Kidney epithelial cell (primary cell): ENCODE results near the gene SMAD4. TPM values are rescaled to one million over a fixed set of nuclear protein-coding genes. Genes with fewer than 3 reads are reported as not detected.
A peak's percentile ranks its signal among the peaks of the same experiment; 100 is the strongest.
"Not testable (repeated sequence)": the region's sequence is repeated elsewhere in the genome, so short reads cannot be mapped to it uniquely, and the experiment has no call there.

Experiments
- DNase-seq: peaks from one replicate; pipeline ENCODE4 v3.0.0-alpha.2; 2010; ENCODE audit warnings: low read depth
- H3K27me3 ChIP-seq: 2 replicates; pipeline ENCODE4 v1.6.0; 2011; ENCODE audit warnings: low read length; ENCODE audit not compliant: control insufficient read depth, insufficient read depth
- H3K36me3 ChIP-seq: 2 replicates; pipeline ENCODE4 v1.5.1; 2011; ENCODE audit warnings: low read length; ENCODE audit not compliant: control insufficient read depth, insufficient read depth
- H3K4me3 ChIP-seq: 2 replicates; pipeline ENCODE4 v1.5.1; 2011; ENCODE audit warnings: low read depth, mild to moderate bottlenecking, control low read depth, low read length
- total RNA-seq: library from RNA; depleted of rRNA; stranded (reverse); fragments of >200 nt; gene quantifications from 2 replicates; pipeline ENCODE4 v1.2.3, GENCODE V29; 2015
- TF ChIP-seq, protein P1 (sequence below): IDR thresholded peaks from 2 replicates; pipeline ENCODE4 v1.5.1; 2011; ENCODE audit warnings: mild to moderate bottlenecking, moderate library complexity, low read length, control low read depth, inconsistent platforms; ENCODE audit not compliant: insufficient read depth, poor library complexity, severe bottlenecking

Gene SMAD4
- total RNA-seq, 1 donor from 2014 or later: 130 TPM

DNA sequence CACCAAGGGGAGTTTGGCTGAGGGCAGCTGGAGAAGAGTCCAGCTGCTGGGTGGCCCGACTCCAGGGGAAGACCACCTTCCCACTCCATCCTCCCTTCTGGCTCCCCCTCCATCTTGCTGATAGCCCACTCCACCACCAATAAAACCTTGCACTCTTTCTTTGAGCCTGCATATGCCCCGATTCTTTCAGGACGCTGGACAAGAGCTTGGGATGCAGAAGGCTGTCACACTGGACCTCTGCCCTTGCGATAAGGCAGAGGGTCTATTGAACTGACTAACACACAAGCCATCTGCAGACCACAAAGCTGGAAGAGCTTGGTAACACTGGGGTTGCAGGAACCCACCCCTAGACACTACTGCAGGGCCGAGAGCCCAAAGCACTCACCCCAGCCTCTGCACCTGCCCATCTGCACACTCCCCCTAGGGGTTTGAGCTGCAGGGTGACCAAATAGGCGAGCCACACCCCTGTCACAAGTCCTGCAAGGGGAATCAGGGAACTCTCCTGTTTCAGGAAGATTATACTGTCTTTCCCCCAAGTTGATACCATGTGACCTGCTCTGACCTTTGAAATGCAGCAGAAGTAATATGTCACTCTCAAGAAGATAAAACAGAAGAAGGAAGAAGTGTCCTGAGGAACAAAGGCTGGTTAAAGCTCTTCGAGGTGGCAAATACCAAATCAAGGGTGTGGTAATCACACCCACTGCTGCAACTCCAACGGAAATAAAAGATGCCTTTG is 70.5 kb downstream of the SMAD4 start:
- H3K36me3 ChIP-seq: no peaks in the 10 kb centered on the region
- DNase-seq: no peak
- H3K27me3 ChIP-seq: no peaks in the 10 kb centered on the region
- no peak overlapping the region for H3K4me3 ChIP-seq
- TF ChIP-seq, protein P1, sequence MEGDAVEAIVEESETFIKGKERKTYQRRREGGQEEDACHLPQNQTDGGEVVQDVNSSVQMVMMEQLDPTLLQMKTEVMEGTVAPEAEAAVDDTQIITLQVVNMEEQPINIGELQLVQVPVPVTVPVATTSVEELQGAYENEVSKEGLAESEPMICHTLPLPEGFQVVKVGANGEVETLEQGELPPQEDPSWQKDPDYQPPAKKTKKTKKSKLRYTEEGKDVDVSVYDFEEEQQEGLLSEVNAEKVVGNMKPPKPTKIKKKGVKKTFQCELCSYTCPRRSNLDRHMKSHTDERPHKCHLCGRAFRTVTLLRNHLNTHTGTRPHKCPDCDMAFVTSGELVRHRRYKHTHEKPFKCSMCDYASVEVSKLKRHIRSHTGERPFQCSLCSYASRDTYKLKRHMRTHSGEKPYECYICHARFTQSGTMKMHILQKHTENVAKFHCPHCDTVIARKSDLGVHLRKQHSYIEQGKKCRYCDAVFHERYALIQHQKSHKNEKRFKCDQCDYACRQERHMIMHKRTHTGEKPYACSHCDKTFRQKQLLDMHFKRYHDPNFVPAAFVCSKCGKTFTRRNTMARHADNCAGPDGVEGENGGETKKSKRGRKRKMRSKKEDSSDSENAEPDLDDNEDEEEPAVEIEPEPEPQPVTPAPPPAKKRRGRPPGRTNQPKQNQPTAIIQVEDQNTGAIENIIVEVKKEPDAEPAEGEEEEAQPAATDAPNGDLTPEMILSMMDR: no peak

DNA sequence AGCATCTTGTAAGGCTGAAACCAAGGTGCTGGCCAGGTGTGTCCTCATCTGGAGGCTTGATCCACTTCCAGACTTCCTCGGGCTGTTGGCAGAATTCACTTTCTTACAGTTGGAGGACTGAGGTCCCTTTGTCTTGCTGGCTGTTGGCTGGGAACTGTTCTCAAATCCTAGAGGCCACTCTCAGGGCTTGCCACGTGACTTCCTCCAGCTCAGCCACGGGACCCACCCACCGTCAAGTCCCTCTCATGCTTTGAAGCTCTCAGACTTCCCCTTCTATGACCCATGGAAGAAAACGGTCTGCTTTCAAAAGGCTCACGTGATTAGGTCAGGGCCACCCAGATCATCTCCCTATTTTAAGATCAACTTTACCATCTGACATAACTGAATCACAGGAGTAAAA is 77.1 kb downstream of the SMAD4 start:
- no peaks in the 10 kb centered on the region for H3K27me3 ChIP-seq
- TF ChIP-seq, protein P1: no peak
- DNase-seq: no peak
- no peaks in the 10 kb centered on the region for H3K36me3 ChIP-seq
- H3K4me3 ChIP-seq: no peak overlapping the region

DNA sequence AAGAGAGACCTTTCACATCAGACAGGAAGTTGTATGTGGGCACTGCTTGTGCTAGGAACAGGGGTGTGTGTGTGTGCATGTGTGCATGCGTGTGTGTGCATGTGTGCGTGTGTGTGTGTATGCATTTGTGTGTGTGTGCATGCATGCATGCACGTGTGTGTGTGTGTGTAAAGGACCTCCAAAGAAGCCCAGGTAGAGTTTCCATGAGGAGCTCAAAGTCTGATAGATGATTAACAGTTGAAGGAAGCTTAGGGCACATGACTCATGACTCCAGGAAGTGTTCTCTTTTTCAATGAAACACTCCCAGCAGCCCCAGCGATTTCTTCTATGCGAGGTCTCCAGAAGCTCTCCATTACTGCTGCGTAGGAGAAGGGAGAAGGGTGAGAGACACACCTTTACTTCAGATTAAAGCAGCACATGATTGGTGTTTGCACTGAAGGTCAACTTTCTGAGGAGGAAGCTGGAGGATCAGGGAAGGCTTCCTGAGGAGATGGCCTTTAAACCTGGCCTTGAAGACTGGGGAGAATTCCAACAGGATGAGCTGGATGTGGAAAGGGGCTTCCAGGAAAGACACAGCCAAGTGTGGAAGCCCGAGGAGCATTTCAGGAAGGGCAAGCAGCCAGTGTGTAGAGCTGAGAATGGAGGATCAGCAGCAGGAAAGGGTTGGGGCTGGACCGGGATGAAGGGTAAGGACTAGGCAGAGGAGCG is 77.7 kb downstream of the SMAD4 start:
- TF ChIP-seq, protein P1: no peak
- no peak for DNase-seq
- Histone ChIP-seq H3K27me3 (no peaks in the 10 kb centered on the region), H3K4me3 (no peak overlapping the region), H3K36me3 (no peaks in the 10 kb centered on the region)

DNA sequence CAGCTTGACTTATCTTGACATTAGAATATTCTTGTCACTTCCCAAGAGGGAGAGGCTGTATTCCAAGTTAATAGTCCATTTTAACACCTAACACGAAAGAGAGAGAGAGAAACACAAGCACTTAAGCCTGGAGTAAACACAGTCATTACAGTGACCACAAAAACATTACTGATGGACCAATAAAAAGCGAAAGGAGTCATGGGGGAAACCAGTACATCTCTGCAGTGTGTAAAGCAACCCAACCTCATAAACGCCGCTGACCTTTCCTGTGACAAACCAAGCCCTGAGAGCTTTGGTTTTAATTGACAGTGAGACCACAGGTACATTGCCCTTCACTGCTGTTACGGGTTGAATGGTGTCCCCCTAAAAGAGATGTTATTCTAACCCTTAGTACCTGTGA is 78.3 kb downstream of the SMAD4 start:
- TF ChIP-seq, protein P1: no peak
- no peak for DNase-seq

DNA sequence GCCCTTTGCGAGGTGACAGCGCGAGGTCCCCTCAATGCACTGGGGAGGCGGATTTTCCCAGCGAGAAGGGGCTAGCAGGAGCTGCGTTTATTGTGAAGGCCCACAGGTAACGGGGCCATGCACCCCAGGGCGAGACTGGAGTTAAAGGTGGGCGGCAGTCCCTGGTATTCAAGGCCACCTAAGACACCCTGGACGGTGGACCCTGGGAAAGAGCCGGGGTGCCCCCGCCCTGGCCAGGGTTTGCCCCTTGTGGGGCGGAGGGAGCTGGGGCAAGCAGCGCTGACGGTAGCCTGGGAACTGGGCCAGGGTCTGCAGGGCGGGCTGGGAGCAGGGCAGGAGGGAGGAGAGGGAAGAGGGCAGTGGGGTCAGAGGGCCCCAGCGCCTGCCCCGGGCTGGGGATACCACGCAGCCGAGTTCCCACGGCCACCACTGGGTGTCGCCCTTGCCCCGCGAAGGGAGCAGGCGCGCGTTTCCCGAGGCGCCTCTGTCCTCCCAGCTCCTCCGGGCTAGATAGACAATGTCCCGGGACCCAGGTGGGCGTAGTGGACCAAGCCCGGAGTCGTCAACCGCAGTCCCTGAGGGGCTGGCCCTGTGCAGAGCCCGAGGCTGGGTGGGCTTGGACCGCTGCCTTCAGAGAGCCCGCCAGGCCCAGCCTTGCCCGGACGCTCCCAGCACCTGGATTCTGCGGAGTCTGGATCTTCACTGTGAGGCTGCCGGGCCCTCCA is 80.2 kb downstream of the SMAD4 start:
- Histone ChIP-seq H3K27me3 (no peaks in the 10 kb centered on the region), H3K4me3 (no peak overlapping the region), H3K36me3 (no peaks in the 10 kb centered on the region)
- DNase-seq: no peak
- TF ChIP-seq, protein P1: peak; percentile 95

More for the DNA sequence above, 78.3 kb downstream of the SMAD4 start:
- no peaks in the 10 kb centered on the region for H3K36me3 ChIP-seq
- H3K4me3 ChIP-seq: no peak overlapping the region
- no peaks in the 10 kb centered on the region for H3K27me3 ChIP-seq

DNA sequence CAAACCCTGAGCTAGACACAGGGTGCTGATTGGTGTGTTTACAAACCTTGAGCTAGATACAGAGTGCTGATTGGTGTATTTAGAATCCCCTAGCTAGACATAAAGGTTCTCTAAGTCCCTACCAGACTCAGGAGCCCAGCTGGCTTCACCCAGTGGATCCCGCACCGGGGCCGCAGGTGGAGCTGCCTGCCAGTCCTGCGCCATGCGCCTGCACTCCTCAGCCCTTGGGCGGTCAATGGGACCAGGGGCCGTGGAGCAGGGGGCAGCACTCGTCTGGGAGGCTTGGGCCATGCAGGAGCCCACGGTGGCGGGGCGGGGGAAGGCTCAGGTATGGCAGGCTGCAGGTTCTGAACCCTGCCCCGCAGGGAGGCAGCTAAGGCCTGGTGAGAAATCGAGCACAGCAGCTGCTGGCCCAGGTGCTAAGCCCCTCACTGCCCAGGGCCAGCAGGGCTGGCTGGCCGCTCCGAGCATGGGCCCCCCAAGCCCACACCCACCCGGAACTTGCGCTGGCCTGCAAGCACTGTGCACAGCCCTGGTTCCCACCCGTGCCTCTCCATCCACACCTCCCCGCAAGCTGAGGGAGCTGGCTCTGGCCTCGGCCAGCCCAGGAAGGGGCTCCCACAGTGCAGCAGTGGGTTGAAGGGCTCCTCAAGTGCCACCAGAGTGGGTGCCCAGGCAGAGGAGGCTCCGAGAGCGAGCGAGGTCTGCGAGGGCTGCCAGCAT is 81.8 kb downstream of the SMAD4 start:
- not testable (repeated sequence) for DNase-seq, H3K4me3 ChIP-seq, H3K27me3 ChIP-seq, H3K36me3 ChIP-seq

DNA sequence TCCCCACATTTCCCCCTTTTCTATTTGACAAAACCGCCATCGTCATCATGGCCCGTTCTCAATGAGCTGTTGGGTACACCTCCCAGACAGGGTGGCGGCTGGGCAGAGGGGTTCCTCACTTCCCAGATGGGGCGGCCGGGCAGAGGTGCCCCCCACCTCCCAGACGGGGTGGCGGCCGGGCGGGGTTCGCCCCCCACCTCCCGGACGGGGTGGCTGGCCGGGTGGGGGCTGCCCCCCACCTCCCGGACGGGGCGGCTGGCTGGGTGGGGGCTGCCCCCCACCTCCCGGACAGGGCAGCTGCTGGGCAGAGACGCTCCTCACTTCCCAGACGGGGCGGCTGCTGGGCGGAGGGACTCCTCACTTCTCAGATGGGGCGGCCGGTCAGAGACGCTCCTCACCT is 87.0 kb downstream of the SMAD4 start:
- H3K36me3 ChIP-seq, H3K4me3 ChIP-seq, DNase-seq, H3K27me3 ChIP-seq: not testable (repeated sequence)

DNA sequence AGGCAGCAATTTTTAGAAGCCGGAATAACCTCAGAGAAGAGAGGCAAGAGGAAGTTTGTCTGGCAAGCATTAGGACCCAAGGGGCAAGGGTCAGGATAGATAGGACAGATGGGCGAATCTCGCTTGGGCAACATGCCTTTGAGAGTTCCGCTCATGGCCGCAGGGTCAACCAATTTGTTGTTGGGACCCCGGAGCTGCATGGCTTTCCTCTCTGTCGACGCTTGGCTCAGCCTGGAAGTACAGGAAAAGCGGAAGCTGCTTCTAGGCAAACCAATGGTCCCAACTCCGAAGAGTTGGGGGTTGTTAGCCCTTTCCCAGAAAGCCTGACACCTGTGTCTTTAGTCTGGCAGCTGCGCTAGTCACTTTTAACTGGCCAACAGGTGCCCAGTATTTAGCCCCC is 89.5 kb downstream of the SMAD4 start:
- not testable (repeated sequence) for DNase-seq, H3K27me3 ChIP-seq, H3K4me3 ChIP-seq, H3K36me3 ChIP-seq
